ENCODE measurements around the gene SNX21. TPM values are rescaled to one million over a fixed set of nuclear protein-coding genes. Genes with fewer than 3 reads are reported as not detected.

The SNX21 gene
- total and polyA plus RNA-seq, 4 donors: 3.8 to 10.6 (median 4.8) TPM

- no peak for TF ChIP-seq CTCF (IDR thresholded peaks at IDR 0.05; ENCODE audit: low read depth, low read length, missing input control)
Observed at GRCh38 chr20:45814314-45814713, 19.3 kb upstream of the SNX21 start (continued).

- H3K9ac ChIP-seq (ENCODE audit: low read depth in 1 of 2, low read length in 2 of 2): no peak overlapping the region
- no peak overlapping the region for H3K4me3 ChIP-seq (ENCODE audit: low read depth in 1 of 3, low read length in 3 of 3)
- peaks cover 0 to 2% (median 0%) of the 10 kb centered on the region in 4 donors for H3K27me3 ChIP-seq (ENCODE audit: control insufficient read depth in 4 of 4, insufficient read depth in 4 of 4, low read length in 3 of 4)
- H3K9me3 ChIP-seq (ENCODE audit: control insufficient read depth in 4 of 4, low read length in 3 of 4): no peaks in the 10 kb centered on the region
- H3K27ac ChIP-seq (ENCODE audit: low read depth in 1 of 2, low read length in 2 of 2): no peak overlapping the region
- no peaks in the 10 kb centered on the region for H3K36me3 ChIP-seq (ENCODE audit: control insufficient read depth in 4 of 4, insufficient read depth in 3 of 4, low read depth in 1 of 4, low read length in 3 of 4)
- WGBS: 97% methylated on average over 3 of the region's 3 CpGs
- DNase-seq (ENCODE audit: low spot score): no peak
- no peak for TF ChIP-seq GABPA (IDR thresholded peaks at IDR 0.05 in 1 of 2, conservative IDR thresholded peaks at IDR 0.05 in 1 of 2)
- no peak for TF ChIP-seq HNF4A (conservative IDR thresholded peaks at IDR 0.05)
- TF ChIP-seq RAD21 (IDR thresholded peaks at IDR 0.05): no peak
- no peak for TF ChIP-seq NR2F2 (IDR thresholded peaks at IDR 0.05)
- no peak for TF ChIP-seq ATF3 (IDR thresholded peaks at IDR 0.05)
- no peak for TF ChIP-seq FOXA2 (IDR thresholded peaks at IDR 0.05)
- H3K4me1 ChIP-seq (ENCODE audit: control insufficient read depth in 4 of 4, insufficient read depth in 4 of 4, low read length in 3 of 4): peaks cover 0 to 12% (median 6%) of the 10 kb centered on the region in 4 donors
Observed at GRCh38 chr20:45816951-45817350, 16.6 kb upstream of the SNX21 start.

GRCh38 chr20:45817376-45818194, 16.0 kb upstream of the SNX21 start:
- Histone ChIP-seq H3K27me3 (ENCODE audit: control insufficient read depth in 4 of 4, insufficient read depth in 4 of 4, low read length in 3 of 4) (peaks cover 0 to 4% (median 1%) of the 10 kb centered on the region in 4 donors), H3K4me1 (ENCODE audit: control insufficient read depth in 4 of 4, insufficient read depth in 4 of 4, low read length in 3 of 4) (peaks cover 0 to 6% (median 2%) of the 10 kb centered on the region in 4 donors), H3K36me3 (ENCODE audit: control insufficient read depth in 4 of 4, insufficient read depth in 3 of 4, low read depth in 1 of 4, low read length in 3 of 4) (no peaks in the 10 kb centered on the region), H3K4me3 (ENCODE audit: low read depth in 1 of 3, low read length in 3 of 3) (no peak overlapping the region), H3K27ac (ENCODE audit: low read depth in 1 of 2, low read length in 2 of 2) (no peak overlapping the region), H3K9ac (ENCODE audit: low read depth in 1 of 2, low read length in 2 of 2) (no peak overlapping the region), H3K9me3 (ENCODE audit: control insufficient read depth in 4 of 4, low read length in 3 of 4) (no peaks in the 10 kb centered on the region)
- TF ChIP-seq GABPA (IDR thresholded peaks at IDR 0.05 in 1 of 2, conservative IDR thresholded peaks at IDR 0.05 in 1 of 2) (no peak), HNF4G (IDR thresholded peaks at IDR 0.05) (no peak), RAD21 (IDR thresholded peaks at IDR 0.05) (no peak), FOXA2 (IDR thresholded peaks at IDR 0.05) (no peak), CTCF (IDR thresholded peaks at IDR 0.05; ENCODE audit: low read depth, low read length, missing input control) (no peak), ZBTB33 (IDR thresholded peaks at IDR 0.05) (no peak), JUND (IDR thresholded peaks at IDR 0.05) (no peak), YY1 (IDR thresholded peaks at IDR 0.05) (no peak), REST (IDR thresholded peaks at IDR 0.05) (no peak), ATF3 (IDR thresholded peaks at IDR 0.05) (no peak), RXRA (IDR thresholded peaks at IDR 0.05) (no peak), HNF4A (conservative IDR thresholded peaks at IDR 0.05) (no peak)
- no peak for DNase-seq (ENCODE audit: low spot score)
- 68% methylated on average over 9 of the region's 9 CpGs for WGBS
